Stimulated activated CD4-positive, alpha-beta T cell treated with anti-CD3 and anti-CD28 coated beads, TNF-alpha, amount 100 ng/mL, for 24 hours (primary cell): ENCODE results near the gene ANKRD10.

Experiments used
- DNase-seq, 3 experiments: peaks; one replicate each; pipeline ENCODE4 v3.0.0-alpha.2; 2020; ENCODE audit warnings: low read depth in 3 of 3

The ANKRD10 gene

GRCh38 chr13:110914331-110915056 lies 375 bp downstream of the ANKRD10 start:
- DNase-seq, result peak; percentile 47 to 80 (median 65)

- DNase-seq, result no peak
These were observed 863 bp downstream of the ANKRD10 start for GRCh38 chr13:110914081-110914330.

DNA sequence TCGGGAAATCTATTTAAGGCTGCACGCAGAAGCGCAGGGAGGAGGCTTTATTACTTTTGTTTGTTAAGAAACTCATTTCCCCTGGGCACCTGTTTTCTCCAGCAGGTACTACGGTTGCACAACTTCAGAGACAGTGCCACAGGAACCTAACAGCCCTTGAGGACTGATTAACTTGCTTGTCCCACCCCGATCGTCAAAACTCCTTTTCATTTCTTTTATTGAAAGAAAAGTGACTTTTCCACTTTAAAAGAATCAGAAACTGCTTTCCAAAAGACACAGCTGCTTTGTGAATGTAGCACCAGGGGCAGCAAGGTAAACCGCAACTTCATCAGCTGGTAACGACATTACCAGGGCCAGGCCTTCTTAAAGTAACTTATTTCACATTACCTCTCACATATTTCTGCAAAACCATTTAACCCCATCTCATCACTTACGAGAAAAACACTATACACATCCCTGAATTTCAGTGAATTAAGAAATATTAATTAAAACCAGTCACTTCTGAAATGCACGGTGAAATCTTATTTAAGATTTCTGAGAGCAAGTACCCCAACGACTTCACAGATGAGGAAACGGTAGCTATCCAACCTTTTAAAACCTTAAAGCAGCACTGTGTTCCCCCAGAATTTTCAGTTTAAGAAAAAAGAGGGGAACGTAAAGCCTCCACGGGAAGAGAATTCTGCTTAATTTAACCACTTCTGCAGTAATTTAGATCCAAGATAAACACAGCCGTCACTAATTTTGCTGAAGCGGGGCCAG lies 1.4 kb downstream of the ANKRD10 start:
- no peak for DNase-seq

DNA sequence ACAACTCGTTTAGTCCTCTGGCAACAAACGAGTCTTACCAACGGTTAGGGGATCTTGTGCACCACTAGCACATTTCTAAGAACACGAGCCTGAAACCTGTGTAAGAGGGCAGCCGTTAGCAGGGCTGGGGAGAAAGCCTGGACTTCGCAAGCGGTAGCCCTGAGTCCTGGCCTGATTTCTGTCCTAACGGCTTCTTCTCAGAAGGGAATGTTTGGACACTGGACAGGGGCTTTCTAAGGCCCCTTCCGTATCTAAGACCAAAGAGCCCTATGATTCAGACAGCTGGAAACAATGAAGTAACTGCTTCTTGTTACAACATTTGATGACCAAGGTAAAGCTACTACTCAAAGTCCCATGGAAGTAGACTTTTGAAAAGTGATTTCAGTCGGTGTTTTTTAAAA lies 2.2 kb downstream of the ANKRD10 start:
- DNase-seq, result no peak

DNA sequence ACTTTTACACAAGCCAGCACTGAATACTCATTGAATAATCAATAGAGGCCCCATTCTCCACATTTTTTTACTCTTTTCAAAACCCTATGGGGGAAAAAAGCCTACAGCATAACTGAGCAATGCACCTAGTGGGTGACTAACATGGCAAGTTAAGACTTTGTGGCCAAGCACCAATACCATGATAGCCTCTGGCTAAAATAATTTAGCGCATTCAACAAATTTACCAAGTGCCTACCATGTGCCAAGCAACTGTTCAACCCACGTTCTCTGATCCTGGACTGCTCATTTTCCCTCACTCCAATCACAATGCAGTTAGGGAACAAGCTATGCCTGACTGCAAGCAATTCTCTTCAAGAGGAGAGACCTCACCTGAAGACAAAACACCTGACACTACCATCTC lies 3.0 kb downstream of the ANKRD10 start:
- no peak for DNase-seq

DNA sequence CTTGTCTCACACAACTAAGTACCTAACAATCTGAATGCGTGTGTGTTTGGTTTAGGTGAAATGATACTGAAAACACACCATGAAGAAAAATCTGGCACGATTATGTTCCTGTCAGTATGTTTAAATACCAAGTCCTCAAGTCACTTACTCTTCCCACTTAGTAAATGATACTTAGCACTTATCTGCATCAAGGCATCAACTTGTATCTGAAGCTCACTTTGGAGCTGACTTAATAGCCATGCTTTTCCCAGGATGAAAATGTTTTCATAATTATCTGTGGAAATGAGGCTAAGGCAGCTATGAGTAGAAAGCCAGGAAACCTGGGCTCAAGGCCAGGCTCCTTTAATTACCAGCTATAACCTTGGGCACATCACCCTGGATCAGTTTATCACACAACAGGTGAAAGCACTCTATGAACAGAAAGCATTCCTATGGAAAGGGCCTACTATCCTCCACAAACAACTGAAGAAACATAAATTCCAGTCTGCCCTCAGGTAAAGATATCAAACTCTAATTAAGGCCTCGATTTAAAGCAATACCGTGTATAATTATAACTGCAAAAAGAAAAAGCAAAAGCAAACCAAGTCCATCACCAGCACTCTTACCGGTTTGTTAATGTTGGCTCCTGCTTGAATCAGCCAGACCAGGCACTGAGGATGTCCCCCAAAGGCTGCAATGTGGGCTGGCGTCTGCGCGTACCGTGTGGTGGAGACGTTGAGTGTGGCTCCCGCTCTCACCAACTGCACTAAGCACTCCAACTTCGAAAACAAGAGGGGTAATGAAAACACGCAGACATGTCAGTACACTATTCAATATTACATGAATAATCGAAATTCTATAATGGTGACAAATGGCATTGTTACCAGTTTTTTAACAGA lies 4.6 kb downstream of the ANKRD10 start:
- DNase-seq, result no peak

GRCh38 chr13:110907951-110908898 lies 6.6 kb downstream of the ANKRD10 start:
- DNase-seq, result no peak

DNA sequence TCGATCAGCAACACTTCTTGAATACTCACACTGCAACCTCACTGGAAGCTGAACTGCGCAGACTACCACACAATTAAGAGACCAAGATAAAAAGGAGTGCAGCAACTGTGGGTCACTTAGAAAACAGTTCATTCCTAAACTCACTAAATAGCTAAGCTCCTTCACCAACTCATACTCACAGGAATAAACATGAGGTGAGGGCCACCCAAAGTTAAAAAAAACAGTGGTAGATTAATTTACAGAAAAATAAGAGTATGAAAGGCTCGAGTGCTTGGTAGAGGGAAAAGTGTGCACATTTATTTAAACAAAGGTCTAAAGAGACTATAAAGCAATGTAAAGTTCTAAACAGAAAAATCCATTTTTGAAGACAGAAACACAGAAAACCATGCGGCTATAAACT lies 7.6 kb downstream of the ANKRD10 start:
- no peak for DNase-seq

DNA sequence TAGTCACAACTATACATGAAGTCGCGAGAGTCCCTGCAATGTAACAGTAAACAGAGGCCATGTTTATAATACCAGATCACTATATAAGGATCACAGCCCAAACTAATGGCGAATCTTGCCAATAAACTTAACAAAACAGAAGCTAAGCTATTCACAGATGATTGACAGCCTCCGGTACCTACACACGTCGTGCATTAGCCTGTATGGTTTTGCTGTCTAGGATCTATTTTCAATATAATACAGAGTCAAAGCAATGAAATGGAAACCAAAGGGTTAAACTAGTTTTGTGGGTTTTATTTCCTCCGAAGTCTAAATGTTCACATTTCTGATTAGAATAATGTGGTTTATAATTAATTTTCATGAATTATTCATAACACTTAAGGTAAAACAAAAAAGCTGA lies 10.1 kb downstream of the ANKRD10 start:
- DNase-seq, result no peak

DNA sequence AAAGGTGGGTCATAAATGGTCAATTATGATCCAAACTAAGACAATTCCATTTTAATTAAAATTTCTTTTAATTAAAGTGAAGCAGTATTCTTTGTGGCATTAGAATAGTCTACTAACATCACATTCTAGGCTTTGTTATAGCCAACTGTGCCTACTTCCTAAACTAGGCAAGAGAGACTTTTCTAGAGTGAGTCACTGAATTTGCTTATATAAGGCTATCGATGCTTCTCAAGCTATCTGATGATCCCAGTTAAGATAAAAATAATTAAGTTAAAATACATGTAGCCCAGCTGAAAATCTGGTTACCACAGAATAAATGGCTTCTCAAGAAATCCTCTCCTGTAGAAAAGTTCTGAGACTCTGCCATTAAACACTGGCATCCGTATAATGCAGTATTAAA lies 12.5 kb downstream of the ANKRD10 start:
- no peak for DNase-seq

DNA sequence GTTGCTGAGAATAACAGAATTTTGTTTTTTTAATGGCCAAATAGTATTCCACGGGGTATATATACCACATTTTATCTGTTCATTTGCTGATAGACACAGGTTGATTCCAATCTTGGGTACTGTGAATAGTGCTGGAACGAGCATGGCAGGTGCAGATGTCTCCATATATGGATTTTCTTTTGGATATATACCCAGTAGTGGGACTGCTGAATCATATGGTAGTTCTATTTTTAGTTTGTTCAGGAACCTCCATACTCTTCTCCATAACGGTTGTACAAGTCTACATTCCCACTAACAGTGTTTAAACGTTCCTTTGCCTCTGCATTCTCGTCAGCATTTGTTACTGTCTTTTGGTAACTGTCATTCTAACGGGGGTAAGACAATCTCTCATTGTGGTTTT lies 17.3 kb downstream of the ANKRD10 start:
- DNase-seq, result no peak

DNA sequence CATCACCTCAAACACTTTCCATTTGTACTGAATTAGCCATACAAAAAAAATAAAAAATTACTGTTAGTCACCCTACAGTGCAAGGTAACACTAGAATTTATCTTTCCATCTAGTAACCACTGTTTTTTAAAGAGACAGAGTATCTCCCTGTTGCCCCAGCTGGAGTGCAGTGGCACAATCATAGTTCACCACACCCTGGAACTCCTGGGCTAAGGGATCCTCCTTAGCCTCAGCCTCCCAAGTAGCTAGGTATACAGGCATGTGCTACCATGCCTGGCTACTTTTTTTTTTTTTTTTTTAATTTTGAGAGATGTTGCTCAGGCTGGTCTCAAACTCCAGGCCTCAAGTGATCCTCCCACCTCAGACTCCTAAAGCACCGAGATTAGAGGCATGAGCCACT lies 17.9 kb downstream of the ANKRD10 start:
- DNase-seq, result no peak

DNA sequence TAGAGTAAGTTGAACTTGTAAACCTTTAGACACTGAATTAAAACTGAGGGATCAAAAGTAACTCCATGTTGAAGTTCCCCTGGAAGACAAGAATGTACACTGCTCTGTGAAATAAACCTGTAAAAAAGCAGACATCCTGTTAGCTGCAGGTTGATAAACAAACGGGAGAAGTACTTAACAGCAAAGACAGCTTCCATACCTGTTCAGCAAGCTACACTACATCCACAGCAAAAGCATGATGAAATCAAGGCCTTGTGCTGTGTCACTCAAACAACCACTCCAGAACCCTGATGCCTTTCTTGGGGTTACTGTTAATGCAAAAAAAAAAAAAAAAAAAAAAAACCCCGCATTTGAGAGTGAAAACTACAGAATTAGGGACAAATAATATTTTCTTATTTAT lies 20.8 kb downstream of the ANKRD10 start:
- DNase-seq, result no peak

GRCh38 chr13:110893571-110893970 lies 21.3 kb downstream of the ANKRD10 start:
- DNase-seq, result no peak

DNA sequence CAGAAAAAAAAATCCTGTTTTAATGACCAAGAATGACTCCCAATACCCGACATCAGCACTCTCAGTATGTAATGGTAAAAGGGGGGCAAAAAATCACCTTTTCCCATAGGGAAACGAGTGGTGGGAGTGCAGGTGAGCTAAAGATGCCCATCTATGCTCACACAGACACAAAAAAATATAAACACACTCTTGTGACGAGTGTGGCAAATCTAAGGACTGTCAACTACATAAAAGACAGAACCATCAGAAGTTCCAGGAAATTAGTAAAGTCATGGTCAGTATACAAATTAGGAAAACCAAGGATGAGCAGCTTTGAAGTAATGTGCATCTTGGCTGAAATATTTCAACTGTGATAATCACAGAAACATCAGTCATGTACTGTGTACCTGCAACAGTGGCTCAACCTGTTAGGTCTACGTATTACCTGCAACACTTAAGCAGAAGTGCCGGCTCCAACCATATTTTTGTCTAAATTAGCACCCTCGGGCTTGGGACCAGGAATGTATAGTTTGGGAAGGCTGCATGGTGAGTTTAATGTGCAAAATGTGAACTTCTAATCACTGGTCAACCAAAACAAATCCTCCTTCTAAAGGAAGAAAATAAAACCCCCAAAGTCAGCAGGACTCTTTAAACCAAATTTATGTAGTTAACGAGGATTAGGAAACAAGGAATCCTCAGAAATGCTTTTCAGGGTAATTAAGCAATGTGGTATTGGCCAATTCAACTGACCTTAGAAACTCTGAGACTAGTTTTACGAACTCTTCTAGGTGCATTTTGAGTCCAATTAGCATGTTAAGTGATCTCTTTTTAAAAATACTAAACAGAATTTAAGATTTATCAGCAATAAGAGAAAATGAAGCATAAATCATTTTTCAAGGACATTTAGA lies 24.3 kb downstream of the ANKRD10 start:
- DNase-seq, result no peak

DNA sequence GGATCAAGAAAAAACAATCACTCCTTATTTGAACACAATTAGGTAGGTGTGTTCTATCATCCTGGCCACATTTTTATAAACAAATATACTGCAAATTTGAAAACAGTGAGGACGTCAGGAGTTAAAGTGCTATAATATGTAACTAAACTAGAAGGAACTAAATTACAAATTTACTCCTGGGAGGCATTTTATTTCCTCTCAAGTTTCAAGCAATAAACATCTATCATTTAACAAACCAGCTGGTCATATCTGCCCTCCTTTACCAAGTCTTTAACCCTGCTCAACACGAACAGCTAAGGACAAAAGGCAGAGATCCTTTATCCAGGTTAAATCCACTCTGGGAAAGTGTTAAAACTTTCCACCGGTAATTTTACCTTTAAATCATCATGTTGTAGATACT lies 26.5 kb downstream of the ANKRD10 start:
- no peak for DNase-seq

- no peak for DNase-seq
These were observed 27.1 kb downstream of the ANKRD10 start for GRCh38 chr13:110887597-110888333.

- DNase-seq, result no peak
These were observed 27.8 kb downstream of the ANKRD10 start for GRCh38 chr13:110886870-110887596.
